IMR-90 (cell line): ENCODE measurements around the gene TECTB. TPM values are rescaled to one million over a fixed set of nuclear protein-coding genes. Genes with fewer than 3 reads are reported as not detected.

Experiments
- ATAC-seq: fragments of 200-7000 bp; cut with Tn5 transposase; 2 replicates; pipeline ENCODE4 v1.9.1; 2020; ENCODE audit warnings: low read depth, mild to moderate bottlenecking, moderate library complexity
- BruUV-seq: library from RNA; stranded (reverse); fragments of 400-500 nt; replicated peaks from 2 replicates; lab custom pipeline; 2021; lab: Mats Ljungman, UMichigan
- CTCF ChIA-PET: fragments of 300-600 bp; formaldehyde crosslinking; extraction: SDS; loops from one replicate; lab custom pipeline; 2021; ENCODE audit warnings: antibody characterized with exemption; lab: Yijun Ruan, JAX
- POLR2A ChIA-PET: fragments of 300-600 bp; sonication (Branson Sonifier 250); formaldehyde crosslinking; loops from one replicate; lab custom pipeline; 2022; ENCODE audit warnings: antibody characterized with exemption; ENCODE audit not compliant: unreplicated experiment; lab: Charles Lee
- DNase-seq: peaks from one replicate; pipeline ENCODE4 v3.0.0; 2013
- H2AFZ ChIP-seq: replicated peaks from 2 replicates; pipeline ENCODE3; 2013; ENCODE audit warnings: low read length, mild to moderate bottlenecking; ENCODE audit not compliant: poor library complexity
- H2AK5ac ChIP-seq: 2 replicates; pipeline ENCODE4 v1.6.1; 2013; ENCODE audit warnings: low read depth, low read length, inconsistent platforms
- H2AK9ac ChIP-seq: replicated peaks from 2 replicates; pipeline ENCODE3; 2013; ENCODE audit warnings: mild to moderate bottlenecking, low read depth, low read length, moderate library complexity; ENCODE audit not compliant: poor library complexity
- H2BK120ac ChIP-seq: 2 replicates; pipeline ENCODE4 v1.6.1; 2013; ENCODE audit warnings: low read depth, low read length, inconsistent platforms
- H2BK15ac ChIP-seq: 3 replicates; pipeline ENCODE4 v1.6.1; 2013; ENCODE audit warnings: low read depth, low read length, inconsistent platforms
- H2BK20ac ChIP-seq: 2 replicates; pipeline ENCODE4 v1.6.1; 2013; ENCODE audit warnings: low read depth, mild to moderate bottlenecking, inconsistent platforms, low read length, moderate library complexity
- H2BK5ac ChIP-seq: 2 replicates; pipeline ENCODE4 v1.6.1; 2013; ENCODE audit warnings: mild to moderate bottlenecking, low read depth, low read length, inconsistent platforms; ENCODE audit not compliant: poor library complexity, severe bottlenecking
- H3K14ac ChIP-seq: replicated peaks from 2 replicates; pipeline ENCODE4 v1.6.1; 2013; ENCODE audit warnings: low read depth, low read length, inconsistent platforms
- H3K18ac ChIP-seq: 2 replicates; pipeline ENCODE4 v1.6.1; 2013; ENCODE audit warnings: low read depth, low read length, control low read depth
- H3K23ac ChIP-seq: 2 replicates; pipeline ENCODE4 v1.6.1; 2013; ENCODE audit warnings: low read depth, low read length, inconsistent platforms
- H3K27ac ChIP-seq: 2 replicates; pipeline ENCODE4 v1.5.1; 2013; ENCODE audit warnings: mild to moderate bottlenecking, control low read depth, low read length; ENCODE audit not compliant: insufficient read depth
- H3K27me3 ChIP-seq: 2 replicates; pipeline ENCODE4 v1.6.1; 2013; ENCODE audit warnings: low read length; ENCODE audit not compliant: control insufficient read depth, insufficient read depth
- H3K36me3 ChIP-seq: 2 replicates; pipeline ENCODE4 v1.6.1; 2013; ENCODE audit warnings: low read length, mixed read lengths; ENCODE audit not compliant: control insufficient read depth, insufficient read depth
- H3K4ac ChIP-seq: 2 replicates; pipeline ENCODE4 v1.6.1; 2013; ENCODE audit warnings: low read depth, low read length, inconsistent platforms
- H3K4me1 ChIP-seq: 2 replicates; pipeline ENCODE4 v1.6.1; 2013; ENCODE audit warnings: low read length, mixed read lengths; ENCODE audit not compliant: control insufficient read depth, insufficient read depth
- H3K4me2 ChIP-seq: 2 replicates; pipeline ENCODE4 v1.6.1; 2013; ENCODE audit warnings: low read depth, mild to moderate bottlenecking, control low read depth, low read length, moderate library complexity
- H3K4me3 ChIP-seq: 2 replicates; pipeline ENCODE4 v1.5.1; 2013; ENCODE audit warnings: low read depth, mild to moderate bottlenecking, control low read depth, low read length, moderate library complexity; ENCODE audit not compliant: insufficient read depth
- H3K56ac ChIP-seq: 2 replicates; pipeline ENCODE4 v1.6.1; 2013; ENCODE audit warnings: low read length, inconsistent platforms; ENCODE audit not compliant: insufficient read depth; ENCODE audit errors: extremely low read depth
- H3K79me1 ChIP-seq, 2 experiments: 2 replicates each; pipeline ENCODE4 v1.6.1; 2013; ENCODE audit warnings: low read length in 2 of 2, inconsistent platforms in 1 of 2, low read depth in 1 of 2
- H3K9ac ChIP-seq: 2 replicates; pipeline ENCODE4 v1.6.1; 2013; ENCODE audit warnings: low read depth, low read length, control low read depth
- H3K9me1 ChIP-seq: 2 replicates; pipeline ENCODE4 v1.6.1; 2013; ENCODE audit warnings: low read length, inconsistent platforms; ENCODE audit not compliant: insufficient read depth
- H3K9me3 ChIP-seq: 2 replicates; pipeline ENCODE4 v1.6.1; 2013; ENCODE audit warnings: low read length; ENCODE audit not compliant: control insufficient read depth, insufficient read depth
- H4K20me1 ChIP-seq: 2 replicates; pipeline ENCODE4 v1.6.1; 2013; ENCODE audit warnings: low read length, inconsistent platforms; ENCODE audit not compliant: insufficient read depth
- H4K5ac ChIP-seq: 2 replicates; pipeline ENCODE4 v1.6.1; 2013; ENCODE audit warnings: mild to moderate bottlenecking, low read depth, low read length, control low read depth
- H4K8ac ChIP-seq, 2 experiments: 2 replicates each; pipeline ENCODE4 v1.6.1; 2013; ENCODE audit warnings: low read depth in 2 of 2, low read length in 2 of 2, control low read depth in 1 of 2, inconsistent platforms in 1 of 2
- H4K91ac ChIP-seq: 2 replicates; pipeline ENCODE4 v1.6.1; 2013; ENCODE audit warnings: low read depth, low read length, inconsistent platforms; ENCODE audit not compliant: insufficient read depth
- BHLHE40 ChIP-seq: fragments of 150-350 bp; IDR thresholded peaks from 2 replicates; pipeline ENCODE4 v1.6.1; 2016; ENCODE audit warnings: mild to moderate bottlenecking, low read depth, low read length
- CEBPB ChIP-seq: IDR thresholded peaks from 2 replicates; pipeline ENCODE4 v1.6.1; 2012; ENCODE audit warnings: low read depth, low read length, improper control_type of control experiment
- CHD1 ChIP-seq: IDR thresholded peaks from 2 replicates; pipeline ENCODE4 v1.6.1; 2012; ENCODE audit warnings: low read depth, low read length, improper control_type of control experiment
- MAFK ChIP-seq: IDR thresholded peaks from 2 replicates; pipeline ENCODE4 v1.6.1; 2012; ENCODE audit warnings: low read depth, low read length, improper control_type of control experiment
- MAZ ChIP-seq: IDR thresholded peaks from 2 replicates; pipeline ENCODE4 v1.6.1; 2012; ENCODE audit warnings: low read depth, mild to moderate bottlenecking, low read length, improper control_type of control experiment, moderate library complexity, borderline replicate concordance
- NFE2L2 ChIP-seq: fragments of 150-350 bp; IDR thresholded peaks from 2 replicates; pipeline ENCODE4 v1.6.1; 2016; ENCODE audit warnings: low read depth, mild to moderate bottlenecking, low read length
- POLR2A ChIP-seq: IDR thresholded peaks from 2 replicates; pipeline ENCODE4 v1.6.1; 2012; ENCODE audit warnings: mild to moderate bottlenecking, low read depth, low read length
- RCOR1 ChIP-seq: IDR thresholded peaks from 2 replicates; pipeline ENCODE4 v1.6.1; 2012; ENCODE audit warnings: mild to moderate bottlenecking, low read length, improper control_type of control experiment; ENCODE audit not compliant: insufficient replicate concordance
- RFX5 ChIP-seq: IDR thresholded peaks from 2 replicates; pipeline ENCODE4 v1.8.0; 2012; ENCODE audit warnings: low read depth, mild to moderate bottlenecking, low read length, moderate library complexity
- SMC3 ChIP-seq: fragments of 150-350 bp; IDR thresholded peaks from 2 replicates; pipeline ENCODE4 v1.6.1; 2016; ENCODE audit warnings: low read depth, mild to moderate bottlenecking, antibody characterized with exemption, low read length, moderate library complexity
- WGBS, 2 experiments: methylation state at CpG; one replicate each; pipeline versions ENCODE4 v1.1.5 to v1.1.7; 2013; ENCODE audit warnings: missing lambda C conversion rate in 2 of 2; ENCODE audit not compliant: insufficient read length in 1 of 2; ENCODE audit errors: extremely low coverage in 2 of 2; 5-methylcytosine and 5-hydroxymethylcytosine counted together
- dilution Hi-C: fragments of 300-500 bp; cut with HindIII; formaldehyde crosslinking; loops from one replicate; pipeline ENCODE4 v1.14.3; 2018; ENCODE audit warnings: low sequenced_read_pairs; ENCODE audit not compliant: unreplicated experiment
- in situ Hi-C: fragments of 300-500 bp; cut with MboI; formaldehyde crosslinking; loops from 3 replicates; pipeline ENCODE4 v1.14.3; 2019; ENCODE audit warnings: low sequenced_read_pairs, inconsistent platforms, mixed read lengths
- intact Hi-C: fragments of 100-400 bp; cut with micrococcal nuclease; formaldehyde crosslinking; loops from 2 replicates; pipeline ENCODE4 v1.10.0; 2022
- polyA plus RNA-seq, 3 experiments: library from polyadenylated mRNA; depleted of rRNA; stranded (reverse); fragments of >200 nt; gene quantifications; 2 replicates each; pipeline ENCODE4 v1.2.3, GENCODE V29; 2012; ENCODE audit warnings: low replicate concordance in 1 of 3
- total RNA-seq: library from RNA; depleted of rRNA; stranded (reverse); fragments of >200 nt; gene quantifications from 2 replicates; pipeline ENCODE4 v1.2.3, GENCODE V29; 2012
- TF ChIP-seq, protein P1 (sequence below): conservative IDR thresholded peaks from 2 replicates; pipeline ENCODE4 v1.5.1; 2012; ENCODE audit warnings: mild to moderate bottlenecking, low read depth, low read length, improper control_type of control experiment

Gene TECTB
- total and polyA plus RNA-seq, 2 of the 4 experiments (the other 2 are of a cell fraction): not detected

DNA sequence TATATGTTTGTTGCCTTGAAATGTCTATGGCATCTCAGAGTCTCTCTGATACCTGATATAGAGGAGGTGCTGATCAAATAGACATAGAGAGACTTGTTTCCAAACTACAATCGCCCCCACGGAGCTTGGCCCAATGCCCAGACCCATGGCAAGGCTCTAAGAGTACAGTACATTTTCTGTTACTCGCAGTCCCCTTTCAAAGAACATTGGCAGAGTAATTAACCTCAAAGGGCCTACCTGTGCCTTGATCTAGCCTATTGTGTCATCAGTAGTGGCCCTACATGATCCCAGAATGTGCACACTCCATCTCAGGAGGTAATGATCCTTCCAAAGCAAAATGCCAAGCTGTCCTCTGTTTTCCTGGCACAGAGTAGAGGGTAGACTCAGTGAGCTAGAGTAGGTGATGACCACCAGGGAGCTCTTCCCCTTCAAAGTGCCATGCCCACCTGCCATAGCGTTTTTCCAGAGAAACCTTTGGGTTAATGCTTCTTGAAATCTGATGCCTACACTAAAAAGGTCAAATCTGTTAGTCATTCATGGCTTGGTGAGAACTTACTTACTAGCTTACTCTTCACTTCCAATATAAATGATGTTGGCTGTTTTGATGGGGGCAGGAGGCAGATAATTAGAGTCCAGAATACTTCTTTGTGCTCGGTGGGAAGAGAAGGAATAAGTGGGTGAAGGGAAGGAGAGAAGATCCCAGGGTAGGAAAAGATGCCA lies 49.5 kb downstream of the TECTB start:
- WGBS, 2 experiments: 67% methylated on average over 3 of the region's 5 CpGs; no CpG with 5 or more reads in 1 of the 2 experiments
- dilution Hi-C loops (no loop called here), in situ Hi-C loops (no loop called here), intact Hi-C loops (no loop called here)
- no peak overlapping the region for H3K9ac ChIP-seq
- no peak overlapping the region for H2BK20ac ChIP-seq
- no TSS peak for BruUV-seq
- no peaks in the 10 kb centered on the region for H4K20me1 ChIP-seq
- no peaks in the 10 kb centered on the region for H3K9me3 ChIP-seq
- H3K27me3 ChIP-seq: no peaks in the 10 kb centered on the region; the same call in none of the 2 replicates
- H2BK15ac ChIP-seq: no peak overlapping the region
- H3K18ac ChIP-seq: no peak overlapping the region
- H2AK9ac ChIP-seq: no peak overlapping the region
- POLR2A ChIA-PET: interaction anchor here (0.5 kb wide), 1 partner anchor 11 kb away, joined by 5 read pairs; no protein-coding TSS in a partner anchor
- H3K9me1 ChIP-seq: no peaks in the 10 kb centered on the region
- no peak overlapping the region for H3K4ac ChIP-seq
- ATAC-seq (no peak), DNase-seq (no peak)
- H4K5ac ChIP-seq: no peak overlapping the region
- H3K4me3 ChIP-seq: no peak overlapping the region
- H4K91ac ChIP-seq: no peak overlapping the region
- H3K56ac ChIP-seq: no peak overlapping the region
- no peak overlapping the region for H3K4me2 ChIP-seq
- TF ChIP-seq NFE2L2: no peak
- no peak for TF ChIP-seq RFX5
- no peak for TF ChIP-seq SMC3
- TF ChIP-seq RCOR1: no peak
- no peak for TF ChIP-seq POLR2A
- no peak for TF ChIP-seq CEBPB
- TF ChIP-seq, protein P1, sequence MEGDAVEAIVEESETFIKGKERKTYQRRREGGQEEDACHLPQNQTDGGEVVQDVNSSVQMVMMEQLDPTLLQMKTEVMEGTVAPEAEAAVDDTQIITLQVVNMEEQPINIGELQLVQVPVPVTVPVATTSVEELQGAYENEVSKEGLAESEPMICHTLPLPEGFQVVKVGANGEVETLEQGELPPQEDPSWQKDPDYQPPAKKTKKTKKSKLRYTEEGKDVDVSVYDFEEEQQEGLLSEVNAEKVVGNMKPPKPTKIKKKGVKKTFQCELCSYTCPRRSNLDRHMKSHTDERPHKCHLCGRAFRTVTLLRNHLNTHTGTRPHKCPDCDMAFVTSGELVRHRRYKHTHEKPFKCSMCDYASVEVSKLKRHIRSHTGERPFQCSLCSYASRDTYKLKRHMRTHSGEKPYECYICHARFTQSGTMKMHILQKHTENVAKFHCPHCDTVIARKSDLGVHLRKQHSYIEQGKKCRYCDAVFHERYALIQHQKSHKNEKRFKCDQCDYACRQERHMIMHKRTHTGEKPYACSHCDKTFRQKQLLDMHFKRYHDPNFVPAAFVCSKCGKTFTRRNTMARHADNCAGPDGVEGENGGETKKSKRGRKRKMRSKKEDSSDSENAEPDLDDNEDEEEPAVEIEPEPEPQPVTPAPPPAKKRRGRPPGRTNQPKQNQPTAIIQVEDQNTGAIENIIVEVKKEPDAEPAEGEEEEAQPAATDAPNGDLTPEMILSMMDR: no peak
- no peak for TF ChIP-seq MAZ
- TF ChIP-seq BHLHE40: no peak
- no peak for TF ChIP-seq CHD1
- no peak for TF ChIP-seq MAFK
- H3K4me1 ChIP-seq: no peaks in the 10 kb centered on the region
- no peaks in the 10 kb centered on the region for H3K36me3 ChIP-seq
- no peak overlapping the region for H2BK120ac ChIP-seq
- no peak overlapping the region for H3K14ac ChIP-seq
- no peak overlapping the region for H3K27ac ChIP-seq
- H2AFZ ChIP-seq: no peak overlapping the region
- H4K8ac ChIP-seq: no peak overlapping the region
- CTCF ChIA-PET: interaction anchor here (0.9 kb wide), 1 partner anchor 140 kb away, joined by 4 read pairs; no protein-coding TSS in a partner anchor
- no peak overlapping the region for H3K23ac ChIP-seq
- no peaks in the 10 kb centered on the region for H3K79me1 ChIP-seq
- H2AK5ac ChIP-seq: no peak overlapping the region
- H2BK5ac ChIP-seq: no peak overlapping the region
